Karpas-422 (cell line): ENCODE results near the gene FMNL2. TPM values are rescaled to one million over a fixed set of nuclear protein-coding genes. Genes with fewer than 3 reads are reported as not detected.

Experiments
- DNase-seq: peaks from one replicate; pipeline ENCODE4 v3.0.0-alpha.2; 2015
- H2AFZ ChIP-seq: fragments of 200-600 bp; sonication (generic); 2 replicates; pipeline ENCODE4 v1.6.1; 2014; ENCODE audit warnings: antibody characterized with exemption, low read length, mixed read lengths
- H3K27ac ChIP-seq: fragments of 200-600 bp; sonication (generic); 2 replicates; pipeline ENCODE4 v1.5.1; 2014; ENCODE audit warnings: mild to moderate bottlenecking, low read length, moderate library complexity
- H3K27me3 ChIP-seq: fragments of 200-600 bp; sonication (generic); 2 replicates; pipeline ENCODE4 v1.6.1; 2014; ENCODE audit warnings: low read length, mixed read lengths
- H3K36me3 ChIP-seq: fragments of 200-600 bp; sonication (generic); 2 replicates; pipeline ENCODE4 v1.6.1; 2014; ENCODE audit warnings: low read length, mixed read lengths; ENCODE audit not compliant: insufficient read depth
- H3K4me1 ChIP-seq: fragments of 200-600 bp; sonication (generic); 2 replicates; pipeline ENCODE4 v1.6.1; 2014; ENCODE audit warnings: mild to moderate bottlenecking, low read length, mixed read lengths
- H3K4me2 ChIP-seq: fragments of 200-600 bp; sonication (generic); 2 replicates; pipeline ENCODE4 v1.6.1; 2014; ENCODE audit warnings: low read length, low read depth, mild to moderate bottlenecking; ENCODE audit not compliant: poor library complexity, severe bottlenecking
- H3K4me3 ChIP-seq: fragments of 200-600 bp; sonication (generic); 2 replicates; pipeline ENCODE4 v1.5.1; 2014; ENCODE audit warnings: mild to moderate bottlenecking, antibody characterized with exemption, low read length, mixed read lengths
- H3K79me2 ChIP-seq: fragments of 200-600 bp; sonication (generic); 2 replicates; pipeline ENCODE4 v1.6.1; 2014; ENCODE audit warnings: mild to moderate bottlenecking, low read length, mixed read lengths
- H3K9ac ChIP-seq: fragments of 200-600 bp; sonication (generic); 2 replicates; pipeline ENCODE4 v1.6.0; 2014; ENCODE audit warnings: low read length
- H3K9me2 ChIP-seq: fragments of 200-600 bp; sonication (generic), shearing (Covaris generic); replicated peaks from 2 replicates; pipeline ENCODE4 v1.6.0; 2014; ENCODE audit warnings: mild to moderate bottlenecking, low read length, moderate library complexity; ENCODE audit not compliant: insufficient read depth
- H3K9me3 ChIP-seq: fragments of 300-700, 200-600 bp; sonication (generic); 2 replicates; pipeline ENCODE4 v1.6.1; 2014; ENCODE audit warnings: low read length, mixed read lengths
- H4K20me1 ChIP-seq: fragments of 200-600 bp; sonication (generic); 2 replicates; pipeline ENCODE4 v1.6.1; 2014; ENCODE audit warnings: mild to moderate bottlenecking, antibody characterized with exemption, low read length, low read depth; ENCODE audit not compliant: insufficient read depth
- small RNA-seq: library from RNA; depleted of rRNA; stranded (forward); fragments of <200 nt; gene quantifications from one replicate; pipeline ENCODE3, GENCODE V24; 2014
- total RNA-seq: library from RNA; depleted of rRNA; stranded (reverse); fragments of >200 nt; shearing (Covaris generic); gene quantifications from 2 replicates; pipeline ENCODE4 v1.2.3, GENCODE V29; 2014; ENCODE audit warnings: low replicate concordance; rRNA removed

FMNL2 gene
- total RNA-seq, 1 experiment from 2014 or later, result 3.2 TPM

DNA sequence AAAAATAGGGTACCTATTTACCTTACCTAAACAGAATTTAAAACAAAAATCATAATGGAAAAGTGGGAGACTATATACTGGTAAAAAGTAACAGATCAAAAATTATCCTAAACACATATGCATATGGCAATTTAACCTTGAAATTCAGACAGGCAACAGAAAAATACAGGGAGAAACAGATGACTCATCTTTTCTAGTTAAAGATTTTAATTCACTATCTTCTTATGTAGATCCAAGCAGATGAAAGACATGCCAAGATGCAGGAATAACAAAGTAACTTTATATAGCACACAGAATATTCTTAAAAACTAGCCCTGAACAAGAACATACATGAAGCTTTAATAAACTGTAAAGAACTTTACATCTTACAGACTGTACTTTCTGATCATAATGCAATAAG, 351.3 kb downstream of the FMNL2 start:
- H3K27me3 ChIP-seq, result no peaks in the 10 kb centered on the region
- no peaks in the 10 kb centered on the region for H4K20me1 ChIP-seq
- H3K9me3 ChIP-seq, result no peaks in the 10 kb centered on the region
- H3K79me2 ChIP-seq, result peaks cover 97% of the 10 kb centered on the region
- no peak for DNase-seq
- H3K27ac ChIP-seq, result no peak overlapping the region
- H3K4me2 ChIP-seq, result no peak overlapping the region
- H2AFZ ChIP-seq, result no peak overlapping the region
- H3K9ac ChIP-seq, result no peak overlapping the region
- H3K36me3 ChIP-seq, result peaks cover 57% of the 10 kb centered on the region; the same call in 1 of the 2 replicates
- no peak overlapping the region for H3K4me3 ChIP-seq
- H3K4me1 ChIP-seq, result no peaks in the 10 kb centered on the region
- H3K9me2 ChIP-seq, result no peaks in the 10 kb centered on the region

DNA sequence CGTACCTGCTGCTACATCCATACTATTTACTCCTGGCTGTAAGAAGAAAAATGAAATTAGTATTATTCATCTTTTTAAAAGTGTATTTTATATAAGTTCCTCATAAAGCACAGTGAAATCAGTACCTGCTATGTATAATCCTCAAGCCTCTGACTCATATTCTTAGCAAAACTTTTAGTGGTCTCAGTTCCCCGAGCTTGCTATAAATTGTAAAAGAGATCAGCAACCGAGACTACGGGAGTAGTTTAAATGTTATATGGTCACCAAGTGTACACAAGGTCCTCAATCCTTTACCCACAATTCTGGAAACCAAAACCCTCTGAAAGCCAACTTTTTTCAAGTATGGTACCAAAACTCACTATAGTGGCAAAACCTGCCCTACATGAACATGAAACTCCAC, 358.1 kb downstream of the FMNL2 start:
- Histone ChIP-seq H3K27ac (no peak overlapping the region), H3K27me3 (no peaks in the 10 kb centered on the region), H4K20me1 (peaks cover 8% of the 10 kb centered on the region; the same call in 1 of the 2 replicates), H3K79me2 (peaks cover 94% of the 10 kb centered on the region), H3K9me3 (no peaks in the 10 kb centered on the region), H3K9ac (no peak overlapping the region), H3K4me1 (no peaks in the 10 kb centered on the region), H3K9me2 (no peaks in the 10 kb centered on the region), H3K36me3 (peaks cover 62% of the 10 kb centered on the region; the same call in 1 of the 2 replicates), H3K4me3 (no peak overlapping the region), H3K4me2 (no peak overlapping the region), H2AFZ (no peak overlapping the region)
- no peak for DNase-seq

DNA sequence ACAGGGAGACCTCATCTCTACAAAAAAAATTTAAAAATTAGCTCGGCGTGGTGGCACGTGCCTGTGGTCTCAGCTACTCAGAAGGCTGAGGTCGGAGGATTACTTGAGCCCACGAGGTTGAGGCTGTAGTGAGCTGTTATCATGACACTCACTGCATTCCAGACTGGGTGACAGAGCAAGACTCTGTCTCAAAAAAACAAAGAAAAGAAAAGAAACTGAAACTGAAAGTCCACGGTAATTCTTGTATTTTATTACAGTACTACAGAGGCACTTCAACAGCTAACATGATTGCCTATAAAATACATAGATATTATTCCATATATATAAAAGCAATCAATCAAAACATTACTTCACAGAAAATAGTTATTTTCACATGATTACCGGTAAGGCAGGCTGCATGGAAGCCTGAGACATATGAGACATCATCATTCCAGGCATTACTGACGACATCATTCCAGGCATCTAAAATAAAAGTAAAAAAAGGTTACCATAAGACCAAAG, 359.2 kb downstream of the FMNL2 start:
- Histone ChIP-seq H3K79me2 (peaks cover 94% of the 10 kb centered on the region), H3K9me3 (no peaks in the 10 kb centered on the region), H4K20me1 (peaks cover 10% of the 10 kb centered on the region; the same call in 1 of the 2 replicates), H3K27me3 (no peaks in the 10 kb centered on the region), H3K4me2 (no peak overlapping the region), H3K4me3 (no peak overlapping the region), H3K9ac (no peak overlapping the region), H3K36me3 (peaks cover 62% of the 10 kb centered on the region; the same call in 1 of the 2 replicates), H3K9me2 (no peaks in the 10 kb centered on the region), H3K27ac (no peak overlapping the region), H3K4me1 (no peaks in the 10 kb centered on the region), H2AFZ (no peak overlapping the region)
- no peak for DNase-seq

DNA sequence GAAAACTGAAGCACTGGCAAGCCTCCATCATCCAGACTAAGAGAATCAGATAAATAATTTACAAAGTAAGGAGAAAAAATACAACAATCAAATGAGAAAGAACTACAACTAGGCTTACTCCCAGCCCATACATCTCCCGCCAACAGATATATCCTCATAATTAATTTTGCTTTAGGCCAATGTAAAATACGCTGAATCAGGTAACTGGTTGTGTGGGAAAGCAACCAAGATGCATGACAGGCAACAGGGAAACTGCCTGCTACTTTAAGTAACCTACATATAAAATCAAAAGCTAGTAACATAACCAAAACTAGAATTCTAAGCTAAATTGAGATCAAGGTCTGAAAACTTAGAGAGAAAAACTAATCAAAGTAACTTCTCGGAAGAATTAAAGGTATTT, 360.8 kb downstream of the FMNL2 start:
- no peak overlapping the region for H3K9ac ChIP-seq
- H2AFZ ChIP-seq, result no peak overlapping the region
- H3K4me1 ChIP-seq, result no peaks in the 10 kb centered on the region
- peaks cover 15% of the 10 kb centered on the region for H4K20me1 ChIP-seq
- no peaks in the 10 kb centered on the region for H3K9me3 ChIP-seq
- no peak overlapping the region for H3K4me2 ChIP-seq
- peaks cover 56% of the 10 kb centered on the region; the same call in 1 of the 2 replicates for H3K36me3 ChIP-seq
- no peak overlapping the region for H3K27ac ChIP-seq
- H3K79me2 ChIP-seq, result peaks cover 95% of the 10 kb centered on the region
- no peak for DNase-seq
- no peak overlapping the region for H3K4me3 ChIP-seq
- H3K9me2 ChIP-seq, result no peaks in the 10 kb centered on the region
- no peaks in the 10 kb centered on the region for H3K27me3 ChIP-seq

DNA sequence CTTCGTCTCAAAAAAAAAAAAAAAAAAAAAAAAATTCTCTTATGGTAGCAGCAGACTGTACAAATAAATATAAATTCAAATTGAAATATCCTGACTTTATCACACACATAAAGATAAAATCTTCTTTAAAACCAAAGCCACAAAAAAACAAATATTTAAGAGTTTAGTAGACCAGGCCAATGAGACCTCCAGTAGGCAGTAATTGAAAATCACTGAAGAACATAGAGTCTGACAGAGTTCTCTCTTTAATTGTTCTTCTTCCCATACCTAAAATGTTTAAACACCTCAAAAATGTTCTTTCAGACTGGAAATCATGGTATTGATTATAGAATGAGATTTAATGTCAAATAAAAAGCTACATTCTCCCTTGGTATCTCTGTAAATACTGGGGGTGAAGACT, 361.5 kb downstream of the FMNL2 start:
- H3K36me3 ChIP-seq, result peaks cover 51% of the 10 kb centered on the region
- no peak overlapping the region for H3K27ac ChIP-seq
- no peaks in the 10 kb centered on the region for H3K9me2 ChIP-seq
- no peak overlapping the region for H3K9ac ChIP-seq
- no peaks in the 10 kb centered on the region for H3K4me1 ChIP-seq
- no peaks in the 10 kb centered on the region for H3K9me3 ChIP-seq
- no peak overlapping the region for H3K4me2 ChIP-seq
- no peak for DNase-seq
- no peak overlapping the region for H3K4me3 ChIP-seq
- H2AFZ ChIP-seq, result no peak overlapping the region
- H3K79me2 ChIP-seq, result peaks cover 96% of the 10 kb centered on the region
- no peaks in the 10 kb centered on the region for H3K27me3 ChIP-seq
- peaks cover 18% of the 10 kb centered on the region for H4K20me1 ChIP-seq

Small RNA genes within 50 kb of the gene (small RNA-seq; reads per million reads assigned to genes)
- gene AC012443.1, result not detected

Other genes starting within 250 kb of the FMNL2 start
- gene CACNB4, start 236.1 kb upstream of the FMNL2 start, total RNA-seq, result 0.11 and 0.22 TPM in 2 replicates
- 18.8 and 31.0 TPM in 2 replicates for gene STAM2, start 159.4 kb upstream of the FMNL2 start, total RNA-seq